ENCODE results near the gene TRIM15.

GRCh38 chr6:30196376-30196775 lies 33.0 kb downstream of the TRIM15 start:
- TF ChIP-seq CTCF (IDR thresholded peaks at IDR 0.05 in 8 of 11, conservative IDR thresholded peaks at IDR 0.05 in 3 of 11), result no peak
- no peak for TF ChIP-seq POLR2A (IDR thresholded peaks at IDR 0.05)
